B cell (primary cell): ENCODE measurements around the gene GTF3A.

Source experiments
- CTCF ChIP-seq: fragments of 200-600 bp; IDR thresholded peaks from one replicate; pipeline ENCODE4 v1.8.0; 2022; ENCODE audit warnings: antibody characterized with exemption, mild to moderate bottlenecking
- EZH2 ChIP-seq: IDR thresholded peaks from 2 replicates; pipeline ENCODE4 v1.6.1; 2012; ENCODE audit warnings: borderline replicate concordance, low read depth, mild to moderate bottlenecking, moderate library complexity, low read length; ENCODE audit not compliant: insufficient read depth, poor library complexity, severe bottlenecking

DNA sequence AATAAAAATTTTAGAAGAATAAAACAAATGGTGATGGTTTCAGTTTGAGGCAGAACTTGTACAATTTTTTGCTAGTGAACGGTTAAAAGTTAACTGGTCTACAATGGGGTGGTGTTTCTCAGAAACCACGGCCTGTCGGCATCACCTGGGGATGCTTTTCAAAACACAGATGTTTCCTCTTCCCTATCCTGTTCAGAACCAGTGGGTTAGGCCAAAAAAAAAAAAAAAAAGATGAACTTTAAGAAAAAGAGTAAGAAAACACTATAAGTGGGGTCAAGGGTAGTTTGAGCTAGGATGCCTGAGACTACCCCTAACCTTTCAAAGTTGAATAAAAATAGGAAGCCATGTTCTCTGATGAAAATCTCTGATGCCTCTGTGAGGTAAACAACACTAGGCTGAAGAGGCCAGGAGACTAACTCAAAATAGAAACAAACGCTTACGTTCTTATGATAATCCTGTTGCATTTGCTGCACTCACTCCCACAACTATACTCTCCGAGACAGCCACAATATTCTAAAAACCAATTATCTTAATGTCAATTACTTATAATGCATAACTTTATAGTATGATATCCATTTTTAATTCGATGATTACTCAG is 22.7 kb downstream of the GTF3A start:
- no peak for TF ChIP-seq CTCF
- TF ChIP-seq EZH2: no peak
